ENCODE data around the gene ADAM12.

ADAM12 gene

DNA sequence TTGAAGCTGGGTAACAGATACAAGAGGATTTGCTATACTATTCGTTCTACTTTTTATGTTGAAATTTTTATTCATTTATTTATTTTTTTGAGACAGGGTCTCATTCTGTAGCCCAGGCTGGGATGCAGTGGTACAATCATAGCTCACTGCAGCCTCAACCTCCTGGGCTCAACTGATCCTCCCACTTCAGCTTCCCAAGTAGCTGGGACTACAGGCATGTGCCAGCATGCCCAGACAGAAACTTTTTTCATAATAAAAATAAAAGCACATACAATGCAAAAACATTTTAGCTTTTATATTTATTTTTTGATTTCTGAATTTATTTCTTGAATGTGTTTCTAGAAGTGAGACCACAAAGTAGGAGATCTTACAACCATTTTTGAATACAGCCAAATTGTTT, 420.7 kb downstream of the ADAM12 start:
- no peak overlapping the region for H3K4me3 ChIP-seq (ENCODE audit: low read depth, low read length)
- ChIA-PET POLR2A (no interaction called here), CTCF (interaction anchor here (1.9 kb wide), 1 partner anchor 15 kb away, joined by 8 read pairs; no protein-coding TSS in a partner anchor)
- TF ChIP-seq, protein P1, sequence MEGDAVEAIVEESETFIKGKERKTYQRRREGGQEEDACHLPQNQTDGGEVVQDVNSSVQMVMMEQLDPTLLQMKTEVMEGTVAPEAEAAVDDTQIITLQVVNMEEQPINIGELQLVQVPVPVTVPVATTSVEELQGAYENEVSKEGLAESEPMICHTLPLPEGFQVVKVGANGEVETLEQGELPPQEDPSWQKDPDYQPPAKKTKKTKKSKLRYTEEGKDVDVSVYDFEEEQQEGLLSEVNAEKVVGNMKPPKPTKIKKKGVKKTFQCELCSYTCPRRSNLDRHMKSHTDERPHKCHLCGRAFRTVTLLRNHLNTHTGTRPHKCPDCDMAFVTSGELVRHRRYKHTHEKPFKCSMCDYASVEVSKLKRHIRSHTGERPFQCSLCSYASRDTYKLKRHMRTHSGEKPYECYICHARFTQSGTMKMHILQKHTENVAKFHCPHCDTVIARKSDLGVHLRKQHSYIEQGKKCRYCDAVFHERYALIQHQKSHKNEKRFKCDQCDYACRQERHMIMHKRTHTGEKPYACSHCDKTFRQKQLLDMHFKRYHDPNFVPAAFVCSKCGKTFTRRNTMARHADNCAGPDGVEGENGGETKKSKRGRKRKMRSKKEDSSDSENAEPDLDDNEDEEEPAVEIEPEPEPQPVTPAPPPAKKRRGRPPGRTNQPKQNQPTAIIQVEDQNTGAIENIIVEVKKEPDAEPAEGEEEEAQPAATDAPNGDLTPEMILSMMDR (IDR thresholded peaks at IDR 0.05; ENCODE audit: insufficient read depth, low read length, missing control alignments) = no peak
- DNase-seq (ENCODE audit: low read depth, low spot score) = no peak

DNA sequence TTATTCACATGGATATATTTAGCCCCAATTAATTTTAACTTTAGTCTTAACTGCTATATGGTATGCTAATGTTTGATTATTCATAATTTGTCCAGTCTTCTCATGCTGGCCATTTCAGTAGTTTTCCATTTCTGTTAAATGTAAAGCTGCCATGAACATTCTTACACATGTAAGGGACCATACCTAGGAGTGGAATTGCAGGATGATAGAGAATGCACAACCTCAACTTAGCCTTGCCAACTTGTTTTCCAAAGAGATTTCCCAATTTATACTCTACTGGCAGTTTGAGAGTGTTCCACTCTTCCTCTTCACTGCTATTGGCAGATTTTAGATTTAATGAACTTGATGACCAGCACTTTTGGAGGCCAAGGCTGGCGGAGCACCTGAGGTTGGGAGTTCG, 423.7 kb downstream of the ADAM12 start:
- DNase-seq (ENCODE audit: low read depth, low spot score) = no peak
- POLR2A ChIA-PET = no interaction called here
- no peak overlapping the region for H3K4me3 ChIP-seq (ENCODE audit: low read depth, low read length)
- CTCF ChIA-PET = interaction anchor here (0.9 to 1.1 kb wide), 2 partner anchors 8 to 16 kb away, joined by 3 to 4 read pairs; no protein-coding TSS in a partner anchor
- TF ChIP-seq, protein P1 (IDR thresholded peaks at IDR 0.05; ENCODE audit: insufficient read depth, low read length, missing control alignments) = no peak

All from AG04449 (cell line).